Liver (tissue), 3 donors: ENCODE data around the gene LCORL.

Experiments
- EGR1 ChIP-seq, 2 donors: IDR thresholded peaks; 2 replicates each; pipeline ENCODE4 v1.6.1; 2016 to 2018; ENCODE audit warnings: antibody characterized with exemption in 2 of 2, low read depth in 2 of 2
- GABPA ChIP-seq, 2 donors: IDR thresholded peaks in 1 of 2; conservative IDR thresholded peaks in 1 of 2; 2 replicates each; pipeline ENCODE4 v1.6.1; 2016; ENCODE audit warnings: antibody characterized with exemption in 2 of 2, mild to moderate bottlenecking in 1 of 2, moderate library complexity in 1 of 2
- JUND ChIP-seq, 2 donors: IDR thresholded peaks; 2 replicates each; pipeline ENCODE4 v1.6.1; 2016; ENCODE audit warnings: antibody characterized with exemption in 2 of 2
- MAX ChIP-seq: IDR thresholded peaks from 2 replicates; pipeline ENCODE4 v1.6.1; 2016; ENCODE audit warnings: antibody characterized with exemption
- NR2F2 ChIP-seq: IDR thresholded peaks from 2 replicates; pipeline ENCODE4 v1.6.1; 2016; ENCODE audit warnings: antibody characterized with exemption
- RAD21 ChIP-seq, 2 donors: IDR thresholded peaks; 2 replicates each; pipeline ENCODE4 v1.6.1; 2016; ENCODE audit warnings: antibody characterized with exemption in 2 of 2, mild to moderate bottlenecking in 2 of 2
- REST ChIP-seq: IDR thresholded peaks from 2 replicates; pipeline ENCODE4 v1.6.1; 2016; ENCODE audit warnings: antibody characterized with exemption, mild to moderate bottlenecking
- SP1 ChIP-seq: IDR thresholded peaks from 2 replicates; pipeline ENCODE4 v1.6.1; 2018; ENCODE audit warnings: antibody characterized with exemption, mild to moderate bottlenecking
- TAF1 ChIP-seq: conservative IDR thresholded peaks from 2 replicates; pipeline ENCODE4 v1.6.1; 2016; ENCODE audit warnings: antibody characterized with exemption, mild to moderate bottlenecking
- YY1 ChIP-seq: IDR thresholded peaks from 2 replicates; pipeline ENCODE4 v1.6.1; 2016; ENCODE audit warnings: antibody characterized with exemption, mild to moderate bottlenecking
- TF ChIP-seq, protein P1 (sequence below): fragments of 150-350 bp; IDR thresholded peaks from 2 replicates; pipeline ENCODE4 v1.5.1; 2017; ENCODE audit warnings: improper control_type of control experiment, low read depth, low read length; ENCODE audit not compliant: missing input control
- TF ChIP-seq, protein P2 (sequence below): IDR thresholded peaks from 2 replicates; pipeline ENCODE4 v1.6.1; 2016; ENCODE audit warnings: antibody characterized with exemption
- donor health status: healthy.
- donor health status: healthy.

GRCh38 chr4:17995165-17995564, 26.4 kb downstream of the LCORL start:
- TF ChIP-seq, protein P1, sequence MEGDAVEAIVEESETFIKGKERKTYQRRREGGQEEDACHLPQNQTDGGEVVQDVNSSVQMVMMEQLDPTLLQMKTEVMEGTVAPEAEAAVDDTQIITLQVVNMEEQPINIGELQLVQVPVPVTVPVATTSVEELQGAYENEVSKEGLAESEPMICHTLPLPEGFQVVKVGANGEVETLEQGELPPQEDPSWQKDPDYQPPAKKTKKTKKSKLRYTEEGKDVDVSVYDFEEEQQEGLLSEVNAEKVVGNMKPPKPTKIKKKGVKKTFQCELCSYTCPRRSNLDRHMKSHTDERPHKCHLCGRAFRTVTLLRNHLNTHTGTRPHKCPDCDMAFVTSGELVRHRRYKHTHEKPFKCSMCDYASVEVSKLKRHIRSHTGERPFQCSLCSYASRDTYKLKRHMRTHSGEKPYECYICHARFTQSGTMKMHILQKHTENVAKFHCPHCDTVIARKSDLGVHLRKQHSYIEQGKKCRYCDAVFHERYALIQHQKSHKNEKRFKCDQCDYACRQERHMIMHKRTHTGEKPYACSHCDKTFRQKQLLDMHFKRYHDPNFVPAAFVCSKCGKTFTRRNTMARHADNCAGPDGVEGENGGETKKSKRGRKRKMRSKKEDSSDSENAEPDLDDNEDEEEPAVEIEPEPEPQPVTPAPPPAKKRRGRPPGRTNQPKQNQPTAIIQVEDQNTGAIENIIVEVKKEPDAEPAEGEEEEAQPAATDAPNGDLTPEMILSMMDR: no peak
- no peak for TF ChIP-seq REST
- TF ChIP-seq YY1: no peak
- TF ChIP-seq NR2F2: no peak
- no peak for TF ChIP-seq GABPA (IDR thresholded peaks at IDR 0.05 in 1 of 2, conservative IDR thresholded peaks at IDR 0.05 in 1 of 2)
- no peak for TF ChIP-seq JUND (IDR thresholded peaks at IDR 0.05)
- TF ChIP-seq, protein P2, sequence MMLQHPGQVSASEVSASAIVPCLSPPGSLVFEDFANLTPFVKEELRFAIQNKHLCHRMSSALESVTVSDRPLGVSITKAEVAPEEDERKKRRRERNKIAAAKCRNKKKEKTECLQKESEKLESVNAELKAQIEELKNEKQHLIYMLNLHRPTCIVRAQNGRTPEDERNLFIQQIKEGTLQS: no peak
- TF ChIP-seq TAF1: no peak
- TF ChIP-seq MAX: no peak
- no peak for TF ChIP-seq RAD21 (IDR thresholded peaks at IDR 0.05)
- no peak for TF ChIP-seq SP1
- no peak for TF ChIP-seq EGR1 (IDR thresholded peaks at IDR 0.05; ENCODE audit: low read depth in 2 of 2)
